GM21786 (cell line): ENCODE results near the gene HYAL3.

Source experiments
- ATAC-seq: cut with Tn5 transposase; IDR thresholded peaks from one replicate; pipeline ENCODE4 v1.9.1; 2021; ENCODE audit not compliant: unreplicated experiment

The HYAL3 gene

GRCh38 chr3:50330330-50330729 is 31.1 kb upstream of the HYAL3 start:
- ATAC-seq: no peak

DNA sequence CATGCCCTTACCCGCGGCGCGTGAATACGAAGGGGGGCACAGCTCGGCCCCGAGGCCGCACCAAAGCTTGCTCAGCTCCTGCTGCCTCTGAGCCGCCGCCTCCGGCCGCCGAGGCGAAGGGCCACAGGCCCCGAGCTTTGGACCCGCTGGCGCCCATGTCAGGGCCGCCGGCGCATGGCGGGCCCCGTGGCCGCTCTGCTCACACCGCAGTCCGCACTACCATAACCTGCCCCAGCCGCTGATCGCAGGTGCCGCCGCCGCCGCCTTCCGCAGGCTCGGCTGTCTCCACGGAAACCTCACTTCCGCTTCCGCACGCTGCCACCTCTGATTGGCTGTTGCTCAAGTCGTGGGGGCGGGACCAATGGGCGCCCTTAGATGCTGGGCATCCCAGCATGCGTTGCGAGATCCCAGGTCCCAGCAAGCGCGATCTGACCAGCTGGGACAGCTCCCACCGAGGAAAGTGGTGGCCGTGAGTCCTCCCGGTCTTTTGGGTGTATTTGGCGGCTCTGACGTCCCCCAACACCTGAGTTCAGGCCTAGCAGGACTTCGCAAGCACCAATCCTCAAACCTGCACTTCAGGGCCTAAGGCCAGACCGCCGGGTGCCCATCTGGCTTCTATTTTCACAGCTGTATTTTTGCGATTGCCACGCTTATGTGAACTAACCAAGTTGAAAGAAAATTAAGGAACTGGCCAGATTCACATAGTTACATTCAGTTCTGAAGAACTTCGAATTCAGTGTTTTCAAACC is 28.9 kb upstream of the HYAL3 start, which contains the start of gene TUSC2:
Gene TUSC2, minus strand, starts transcription at position 281 of the 749 bp plus-strand sequence. Its CDS starts 124 bp downstream, at position 157.
- peak; percentile 93 for ATAC-seq

DNA sequence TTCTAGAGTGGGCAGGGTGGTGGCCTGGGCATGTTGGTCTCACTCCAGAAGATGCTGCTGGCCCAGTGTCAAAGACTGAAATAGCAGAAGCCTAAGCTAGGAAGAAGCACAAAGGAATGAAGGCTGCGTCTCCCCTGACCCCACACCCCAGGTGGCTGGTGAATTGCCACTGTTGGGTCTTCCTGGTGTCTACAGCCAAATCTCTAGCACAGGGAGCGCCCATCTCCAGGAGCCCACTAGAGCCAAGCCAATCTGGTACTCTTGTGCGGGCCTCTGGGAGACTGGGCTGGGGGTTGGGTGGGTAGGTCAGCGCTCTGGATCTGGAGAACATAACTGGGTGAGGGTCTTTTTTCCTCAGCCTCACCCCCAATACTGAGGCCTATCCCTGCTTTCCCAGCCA is 27.9 kb upstream of the HYAL3 start:
- ATAC-seq: no peak

DNA sequence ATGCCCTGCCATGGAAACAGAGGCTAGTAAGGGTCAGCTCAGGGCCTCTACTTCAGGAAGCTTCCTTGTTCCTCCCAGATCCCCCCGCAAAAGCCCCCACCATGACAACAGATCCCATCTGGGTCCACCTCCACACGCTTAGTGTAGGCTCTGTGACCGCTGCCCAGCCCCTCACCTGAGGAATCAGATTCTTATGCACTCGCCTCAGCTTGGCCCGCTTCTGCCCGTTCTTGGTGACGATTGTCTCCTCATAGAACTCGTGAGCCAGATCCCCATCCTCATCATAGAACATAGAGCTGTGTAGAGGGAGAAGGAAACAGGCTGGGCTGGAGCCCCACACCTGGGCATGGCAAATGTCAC is 27.0 kb upstream of the HYAL3 start:
- ATAC-seq: no peak

DNA sequence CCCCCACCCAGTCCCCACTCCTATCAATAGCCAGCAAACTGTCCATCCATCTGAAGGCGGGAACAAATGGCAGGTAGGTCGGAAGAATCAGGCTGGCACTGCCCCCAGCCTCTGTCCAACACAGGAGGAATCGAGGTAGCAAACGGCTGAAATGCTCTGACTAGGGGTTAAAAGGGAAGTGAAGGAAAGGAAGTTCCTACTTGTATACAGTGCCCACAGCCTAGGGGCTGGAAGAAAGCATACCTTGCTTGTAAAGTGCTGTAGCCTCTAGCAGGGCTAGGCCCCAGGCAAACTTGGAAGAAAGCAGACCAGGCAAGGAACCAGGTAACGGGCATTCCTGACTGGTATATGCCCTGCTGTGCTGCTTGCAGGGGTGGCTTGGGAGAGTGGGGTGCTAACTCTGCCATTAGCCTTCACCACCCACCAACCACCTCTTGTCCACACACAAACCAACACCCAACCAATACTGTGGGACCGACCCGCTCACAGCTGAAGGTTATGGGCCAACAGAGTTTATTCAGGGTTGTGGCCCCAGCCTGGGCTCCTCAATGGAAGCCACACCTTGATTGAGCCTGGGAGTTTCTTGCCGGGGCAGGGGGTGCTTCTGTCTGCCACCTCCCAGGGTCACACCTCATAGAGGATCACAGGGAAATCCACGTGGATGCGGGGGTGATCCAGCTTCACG is 26.4 kb upstream of the HYAL3 start:
- ATAC-seq: no peak

GRCh38 chr3:50325113-50325480 is 25.9 kb upstream of the HYAL3 start:
- ATAC-seq: no peak

DNA sequence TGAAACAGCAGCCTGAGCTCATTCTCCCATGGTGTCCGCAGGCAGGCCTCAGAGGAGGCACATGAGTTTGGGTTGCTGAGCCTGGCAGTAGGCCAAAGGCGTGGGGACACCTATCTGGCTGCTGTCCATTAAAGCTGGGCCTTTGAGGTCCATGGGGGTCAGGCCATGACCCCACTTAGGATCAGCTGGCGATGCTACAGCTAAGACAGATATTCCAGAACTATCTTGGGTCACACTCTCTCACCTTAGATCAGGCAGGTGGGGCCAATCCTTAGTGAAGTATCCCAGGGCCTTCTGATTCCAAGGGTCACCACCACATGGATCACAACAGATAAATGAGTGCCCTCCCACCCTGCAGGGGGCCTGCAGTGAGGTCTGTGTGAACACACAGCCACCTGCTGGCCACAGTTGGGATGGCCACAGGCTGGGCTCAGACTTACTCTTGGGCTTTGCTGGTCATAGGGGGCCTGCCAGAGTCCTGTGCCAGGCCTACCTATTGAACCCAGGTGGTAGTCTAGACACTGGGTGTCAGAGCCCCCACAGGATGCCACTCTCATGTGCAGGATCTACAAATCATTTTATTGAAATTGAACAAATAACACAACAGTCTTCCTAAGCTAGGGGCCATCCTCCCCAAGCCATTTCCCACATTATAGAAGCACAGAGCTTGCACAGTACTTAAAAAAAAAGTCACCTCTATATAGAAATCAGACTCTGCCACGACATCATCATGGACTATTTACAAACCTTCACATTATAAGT is 25.3 kb upstream of the HYAL3 start:
- no peak for ATAC-seq

- no peak for ATAC-seq
Observed at GRCh38 chr3:50323614-50324199, 24.5 kb upstream of the HYAL3 start.

GRCh38 chr3:50323092-50323600 is 23.9 kb upstream of the HYAL3 start:
- no peak for ATAC-seq

DNA sequence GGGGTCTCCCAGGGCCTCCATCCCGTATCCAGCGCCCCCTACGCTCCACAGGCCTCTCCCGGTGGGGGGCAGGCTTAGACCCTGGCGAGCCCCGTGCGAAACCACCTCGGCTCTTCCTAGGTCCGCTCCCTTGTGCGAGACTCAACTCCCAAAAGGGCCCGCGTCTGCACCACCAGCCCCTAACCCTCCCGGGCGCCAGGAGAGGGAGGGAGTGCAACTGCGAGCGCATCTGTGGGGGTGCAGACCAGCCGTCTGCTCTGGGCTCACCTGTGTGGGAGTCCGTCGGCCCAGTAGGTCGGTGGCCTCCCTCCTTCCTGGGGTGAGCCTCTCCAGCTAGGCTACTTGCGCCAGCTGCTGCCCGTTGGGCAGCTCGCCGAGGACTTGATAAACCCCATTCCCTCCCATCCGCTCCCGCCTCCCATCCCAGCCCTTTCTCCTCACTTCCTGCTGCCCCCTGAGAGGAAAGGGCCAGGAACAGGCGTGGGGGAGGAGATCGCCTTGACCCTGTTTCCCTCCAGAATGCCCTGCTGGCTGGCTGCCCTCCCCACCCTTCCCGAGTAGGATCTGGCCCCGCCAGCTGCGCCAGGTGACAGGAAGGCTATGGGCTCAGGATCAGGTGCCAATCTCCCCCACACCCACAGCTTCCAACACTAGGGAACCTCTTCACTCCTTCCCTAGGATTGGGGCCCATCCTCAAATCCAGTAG is 23.3 kb upstream of the HYAL3 start, which contains the start of gene HYAL2:
Gene HYAL2, minus strand, starts transcription at position 360 of the 706 bp plus-strand sequence. CDS start 2,256 bp downstream, outside the sequence.
- no peak for ATAC-seq

DNA sequence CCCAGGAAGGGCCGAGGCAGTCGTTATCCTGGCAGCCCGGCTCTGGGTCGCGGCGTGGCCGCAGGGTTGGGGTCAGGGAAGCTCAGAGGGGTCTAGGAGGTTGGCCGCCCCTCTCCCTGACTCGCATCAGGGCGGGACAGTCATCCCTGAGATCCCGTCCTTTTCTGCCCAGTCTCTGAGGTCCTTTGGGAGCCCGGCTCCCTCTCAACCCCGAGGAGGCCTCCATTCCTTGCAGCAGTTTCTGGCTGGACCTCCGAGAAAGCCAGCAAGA is 22.8 kb upstream of the HYAL3 start:
- ATAC-seq: no peak

- ATAC-seq: peak; percentile 90
Observed at GRCh38 chr3:50321336-50322114, 22.3 kb upstream of the HYAL3 start.

GRCh38 chr3:50320853-50321335 is 21.7 kb upstream of the HYAL3 start:
- peak; percentile 46 for ATAC-seq

GRCh38 chr3:50319894-50320625 is 20.9 kb upstream of the HYAL3 start:
- no peak for ATAC-seq

DNA sequence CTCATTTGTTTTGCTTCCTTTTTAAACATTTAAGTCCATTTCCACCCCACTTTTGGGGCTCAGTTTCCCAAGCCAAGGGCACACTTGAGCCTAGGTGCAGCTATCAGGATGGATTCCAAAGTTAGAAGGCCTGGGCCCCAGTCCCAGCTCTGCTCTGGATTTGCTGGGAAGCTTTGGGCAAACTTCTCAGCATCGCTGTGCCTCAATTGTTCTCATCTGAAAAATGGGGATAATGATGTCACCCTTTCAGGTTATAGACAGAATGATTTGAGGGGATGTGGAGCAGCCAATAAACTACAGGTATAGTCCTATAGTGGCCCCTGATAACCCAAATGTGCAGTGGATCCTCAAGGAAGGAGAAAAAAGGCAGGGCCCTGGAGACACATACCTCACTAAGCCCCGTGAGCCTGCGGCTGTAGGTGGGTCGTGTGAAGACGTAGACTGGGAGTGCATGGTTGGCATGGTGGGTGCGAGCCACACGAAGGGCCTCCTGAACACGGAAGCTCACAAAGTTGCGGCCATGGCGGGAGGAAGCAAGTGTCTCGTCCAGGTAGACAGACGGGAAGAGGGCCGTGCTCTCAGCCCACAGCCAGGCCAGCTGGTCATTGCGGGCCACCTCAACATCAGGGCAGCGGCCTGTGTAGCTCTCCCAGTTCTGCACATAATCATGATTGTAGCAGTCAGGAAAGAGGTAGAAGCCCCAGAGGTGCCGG is 20.1 kb upstream of the HYAL3 start:
- ATAC-seq: no peak

- ATAC-seq: no peak
Observed at GRCh38 chr3:50318615-50319014, 19.4 kb upstream of the HYAL3 start.

DNA sequence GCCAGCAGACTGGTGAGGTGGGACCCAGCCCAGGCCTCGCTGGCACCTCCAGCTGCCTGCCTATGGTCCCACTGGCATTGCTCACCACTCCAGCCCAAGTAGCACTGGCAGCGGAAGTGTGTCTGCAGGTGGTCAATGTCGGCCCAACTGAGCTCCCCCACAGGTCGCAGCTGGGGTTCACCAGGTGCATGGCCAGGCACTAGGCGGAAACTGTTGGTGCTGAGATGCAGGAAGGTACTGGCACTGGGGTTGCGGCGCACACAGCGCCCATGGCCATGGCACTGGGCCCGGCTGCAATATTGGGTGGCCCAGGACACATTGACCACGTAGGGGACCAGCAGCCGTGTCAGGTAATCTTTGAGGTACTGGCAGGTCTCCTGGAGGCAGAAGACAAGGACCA is 19.0 kb upstream of the HYAL3 start:
- no peak for ATAC-seq

DNA sequence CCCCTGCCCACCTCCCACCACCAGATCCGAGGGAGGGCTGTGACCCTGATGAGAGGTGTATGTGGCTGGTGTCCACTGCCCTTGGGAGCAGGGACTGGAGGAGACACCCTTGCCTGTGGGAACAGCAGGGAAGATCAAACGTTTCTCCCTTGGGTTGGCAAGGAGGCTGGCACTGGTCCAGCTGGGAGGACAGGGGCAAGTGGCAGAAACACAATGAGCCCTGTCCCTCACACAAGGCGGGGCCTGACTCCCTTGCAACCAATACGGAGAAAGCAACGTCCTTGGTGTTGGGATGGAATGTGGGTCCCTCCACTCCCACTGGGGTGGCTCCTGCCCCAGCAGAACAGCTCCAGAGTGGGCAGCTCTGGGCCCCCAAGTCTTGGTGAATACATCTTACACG is 18.1 kb upstream of the HYAL3 start:
- ATAC-seq: no peak
